NCI-H1694 treated with DMSO at 0.1 percent for 48 hours (cell line): ENCODE measurements around the gene C2CD4A.
A peak's percentile ranks its signal among the peaks of the same experiment; 100 is the strongest.

Experiments used
- DNase-seq: peaks from one replicate; lab custom pipeline; 2025; lab: John Stamatoyannopoulos, UW

The C2CD4A gene

DNA sequence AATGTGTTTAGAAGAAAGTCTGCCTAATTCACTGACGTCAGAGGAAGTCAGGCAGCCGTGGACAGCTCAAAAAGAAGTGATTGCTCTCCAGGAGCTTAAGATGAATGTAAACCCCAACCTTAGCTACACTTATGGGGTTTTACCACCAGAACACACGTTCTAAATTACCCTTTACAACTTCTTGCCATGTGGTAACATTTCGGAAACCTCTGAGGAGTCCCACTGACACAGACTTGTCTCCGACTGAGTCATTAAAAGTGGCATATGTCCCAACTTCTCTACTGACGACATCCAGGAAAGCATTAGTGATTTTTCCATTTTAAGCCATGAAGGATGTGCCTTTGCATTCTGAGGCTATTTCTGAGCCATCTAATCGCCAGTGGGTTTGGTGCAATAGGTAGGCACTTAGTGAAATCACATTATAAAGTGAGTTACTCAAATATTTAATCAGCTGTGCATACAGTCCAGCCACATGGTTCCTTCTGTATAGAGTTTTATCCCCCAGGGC lies 32.4 kb downstream of the C2CD4A start:
- DNase-seq = no peak

DNA sequence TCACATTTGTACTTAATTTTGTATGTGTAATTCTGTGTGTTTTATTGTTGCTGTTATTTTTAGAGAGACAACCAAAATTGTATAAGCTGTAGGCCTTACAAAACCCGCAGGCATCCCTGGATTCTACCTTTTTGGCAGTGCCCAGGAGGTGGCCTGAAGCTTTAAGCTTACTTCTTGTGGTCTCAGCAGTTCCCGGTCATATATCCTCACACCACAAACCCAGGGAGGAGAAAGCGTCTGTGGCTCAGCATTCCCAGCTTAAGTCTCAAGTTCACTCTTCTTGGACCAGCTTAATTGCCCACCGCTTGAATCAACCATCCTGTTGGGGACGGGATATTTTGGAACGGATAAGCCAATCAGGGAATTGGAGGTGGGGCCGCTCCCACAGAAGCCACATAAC lies 36.7 kb downstream of the C2CD4A start:
- DNase-seq = no peak

DNA sequence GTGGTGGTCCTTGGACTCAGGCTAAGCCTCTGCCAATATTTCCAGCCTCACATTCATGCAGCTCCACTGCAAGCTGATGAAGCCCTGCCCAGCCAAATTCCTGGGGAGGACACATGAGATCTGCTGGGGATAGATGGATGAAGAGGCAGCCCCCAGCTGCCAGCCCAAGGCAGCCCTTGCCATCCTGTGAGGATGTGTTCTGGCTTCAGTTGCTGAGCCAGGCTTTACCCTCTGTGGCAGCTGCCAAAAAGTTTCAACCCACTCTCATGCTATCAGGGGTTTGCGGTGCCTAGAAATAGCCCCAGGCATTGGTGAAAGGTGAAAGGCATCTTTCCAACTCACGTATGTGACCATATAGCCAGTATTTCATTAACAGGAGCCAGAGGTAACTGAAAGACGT lies 37.6 kb downstream of the C2CD4A start:
- no peak for DNase-seq

DNA sequence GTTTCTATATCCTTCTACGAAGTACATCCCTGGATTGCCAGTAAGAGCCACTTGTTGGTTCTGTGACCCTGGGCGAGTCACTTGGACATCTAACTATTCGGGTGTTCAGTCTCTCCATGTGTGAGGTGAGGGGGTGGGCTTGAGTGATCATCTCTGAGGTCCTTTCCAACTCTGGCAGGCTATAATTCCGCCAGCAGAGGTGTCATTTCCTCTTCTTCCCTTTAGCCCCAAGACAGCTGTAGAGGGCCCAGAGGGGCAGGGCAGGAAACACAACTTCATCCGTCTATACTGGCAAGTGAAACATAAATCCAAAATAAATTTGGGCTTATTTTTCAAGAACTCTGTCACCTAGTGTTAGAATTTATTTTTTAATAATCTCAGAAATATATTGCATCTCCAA lies 38.1 kb downstream of the C2CD4A start:
- no peak for DNase-seq

- DNase-seq = no peak
Observed at GRCh38 chr15:62105266-62105665, 38.5 kb downstream of the C2CD4A start.

DNA sequence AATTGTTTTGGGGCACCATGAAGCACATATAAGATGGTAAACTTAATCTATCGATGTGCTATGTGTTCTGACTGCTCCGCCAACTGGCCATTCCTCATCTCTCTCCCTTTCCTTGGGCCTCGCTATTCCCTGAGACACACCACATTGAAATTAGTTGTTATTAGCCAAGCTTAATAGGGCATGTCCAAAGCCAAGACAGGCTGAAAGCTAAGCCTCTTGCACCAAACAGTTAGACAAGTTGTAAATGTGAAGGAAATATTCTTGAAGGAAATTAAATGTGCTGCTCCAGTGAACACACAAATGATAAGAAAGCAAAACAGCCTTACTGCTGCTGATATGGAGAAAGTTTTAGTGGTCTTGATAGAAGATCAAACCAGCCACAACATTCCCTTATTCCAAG lies 39.3 kb downstream of the C2CD4A start:
- no peak for DNase-seq

DNA sequence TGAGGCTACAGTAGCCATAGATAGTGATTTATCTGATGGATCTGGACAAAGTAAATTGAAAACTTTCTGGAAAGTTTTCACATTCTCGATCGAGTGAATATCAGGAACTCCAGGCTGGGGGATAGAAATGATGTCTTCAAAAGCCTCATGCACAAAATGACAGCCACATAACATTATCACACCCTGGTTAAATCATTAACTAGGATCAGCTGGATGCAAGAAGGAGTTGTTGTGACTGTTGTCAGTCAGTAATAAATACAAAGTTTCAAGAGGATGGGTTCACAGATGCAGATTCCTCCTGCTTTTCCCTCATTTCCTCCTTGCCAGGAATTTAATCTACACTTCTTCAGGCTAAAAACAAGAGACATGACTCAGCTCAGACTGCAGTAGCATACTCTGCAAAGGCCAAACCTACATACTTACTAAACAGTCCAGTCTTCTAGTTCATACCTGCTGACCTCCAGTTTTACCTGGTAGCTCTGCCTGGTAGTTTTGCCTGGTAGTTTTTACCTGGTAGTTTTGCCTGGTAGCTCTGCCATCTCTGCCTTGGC lies 40.9 kb downstream of the C2CD4A start:
- no peak for DNase-seq

GRCh38 chr15:62108411-62108810 lies 41.6 kb downstream of the C2CD4A start:
- DNase-seq = no peak

DNA sequence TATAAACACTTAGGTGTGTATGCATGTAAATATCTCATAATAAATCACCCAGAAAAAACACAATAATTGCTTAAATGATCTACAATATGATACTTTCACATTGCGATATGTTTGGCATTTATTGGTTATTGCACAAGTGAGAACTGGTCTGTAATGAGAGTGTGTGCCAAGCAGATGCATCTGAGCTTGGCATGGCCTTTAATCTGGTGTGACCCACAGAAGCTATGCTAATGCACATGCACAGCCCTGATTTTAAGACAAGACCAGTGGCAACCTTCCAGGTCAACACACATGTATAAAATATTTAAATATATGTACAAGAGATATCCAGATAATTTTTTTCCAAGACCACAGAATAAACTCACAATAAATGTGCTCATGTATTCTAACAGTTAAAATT lies 42.7 kb downstream of the C2CD4A start:
- DNase-seq = no peak

DNA sequence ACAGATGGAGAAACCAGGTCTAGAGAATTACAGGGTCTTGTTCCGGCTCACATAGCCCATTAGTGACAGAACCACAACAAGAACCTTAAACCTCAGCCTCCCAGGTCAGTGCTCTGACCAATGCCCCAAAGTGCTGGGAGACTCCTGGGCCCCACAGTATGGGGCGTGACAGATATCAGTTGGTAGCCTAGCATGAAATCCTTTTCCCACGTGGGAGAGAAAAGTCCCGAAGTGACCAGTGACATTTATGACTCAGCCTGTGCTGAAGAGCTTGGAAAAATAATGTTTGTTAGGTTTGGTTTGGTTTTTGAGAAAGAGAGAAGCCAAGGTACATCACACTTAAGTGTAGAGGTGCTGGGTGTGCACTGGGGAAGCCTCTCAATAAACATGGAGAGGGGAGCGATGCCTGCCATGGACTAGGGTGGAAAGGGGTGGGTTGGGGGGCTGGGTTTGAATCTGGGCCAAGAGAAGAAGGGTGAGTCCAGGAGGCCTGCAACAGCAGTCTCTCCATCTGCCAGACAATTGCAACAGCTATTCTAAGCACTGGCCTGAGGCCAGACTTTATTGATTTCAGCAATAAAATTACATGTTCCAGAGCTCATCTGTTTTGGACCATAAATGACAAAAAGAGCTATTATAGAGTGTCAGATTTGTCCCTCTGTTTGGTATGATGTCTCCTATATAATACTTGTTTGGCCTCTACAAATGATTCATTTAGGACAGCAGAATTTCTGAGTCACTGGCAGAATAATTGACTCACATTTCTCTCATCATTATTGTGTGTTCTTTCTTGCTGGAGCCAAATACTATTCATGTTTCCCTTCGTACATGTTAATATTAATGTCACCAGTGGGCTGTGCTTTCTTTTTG lies 43.4 kb downstream of the C2CD4A start:
- DNase-seq = peak; percentile 73

GRCh38 chr15:62112081-62112480 lies 45.3 kb downstream of the C2CD4A start:
- no peak for DNase-seq

DNA sequence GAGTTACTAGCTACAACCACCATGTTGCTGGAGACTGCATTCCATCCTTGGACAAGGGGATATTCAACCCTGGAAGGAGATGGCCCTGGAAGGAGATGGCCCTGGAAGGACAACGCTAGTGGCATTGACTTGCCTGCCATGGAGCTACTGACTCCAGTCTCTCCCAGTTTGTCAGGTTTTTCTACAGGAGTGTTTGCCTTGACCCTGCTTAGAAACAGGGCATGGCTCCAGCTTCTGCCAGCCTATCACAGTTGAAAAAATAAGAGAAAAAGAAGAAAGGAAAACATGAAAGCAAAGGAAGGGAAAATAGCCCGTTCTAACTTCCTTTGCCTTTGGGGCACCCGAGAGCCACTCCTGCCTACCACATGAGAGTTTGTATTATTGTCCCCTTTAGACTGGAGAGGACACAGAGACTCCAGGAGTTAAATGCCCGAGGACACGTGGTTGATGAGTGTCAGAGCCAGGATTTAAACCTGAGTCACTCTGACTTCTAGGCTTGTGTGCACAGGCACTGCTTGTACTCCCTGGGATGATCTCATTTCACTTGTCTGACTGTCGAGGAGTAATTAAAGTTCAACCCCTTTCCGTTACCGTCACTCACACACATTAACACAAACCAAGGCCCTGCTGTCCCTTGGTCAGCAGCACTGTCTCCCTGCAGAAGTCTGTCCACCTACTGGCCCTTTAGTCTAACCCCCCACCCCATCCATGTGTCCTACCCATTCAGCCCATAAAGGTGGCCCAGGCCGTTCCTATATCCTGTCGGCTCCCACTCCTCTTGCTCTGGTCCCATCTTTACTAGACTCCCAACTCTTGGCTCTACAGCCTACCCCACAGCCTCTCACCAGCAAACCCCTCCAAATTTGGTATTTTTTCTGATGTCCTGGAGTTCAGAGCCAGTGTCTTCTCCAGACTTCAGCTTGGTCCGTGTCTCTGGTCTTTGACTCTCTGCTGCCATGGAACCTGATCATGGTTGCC lies 46.1 kb downstream of the C2CD4A start:
- no peak for DNase-seq

GRCh38 chr15:62115847-62116246 lies 49.1 kb downstream of the C2CD4A start:
- no peak for DNase-seq

DNA sequence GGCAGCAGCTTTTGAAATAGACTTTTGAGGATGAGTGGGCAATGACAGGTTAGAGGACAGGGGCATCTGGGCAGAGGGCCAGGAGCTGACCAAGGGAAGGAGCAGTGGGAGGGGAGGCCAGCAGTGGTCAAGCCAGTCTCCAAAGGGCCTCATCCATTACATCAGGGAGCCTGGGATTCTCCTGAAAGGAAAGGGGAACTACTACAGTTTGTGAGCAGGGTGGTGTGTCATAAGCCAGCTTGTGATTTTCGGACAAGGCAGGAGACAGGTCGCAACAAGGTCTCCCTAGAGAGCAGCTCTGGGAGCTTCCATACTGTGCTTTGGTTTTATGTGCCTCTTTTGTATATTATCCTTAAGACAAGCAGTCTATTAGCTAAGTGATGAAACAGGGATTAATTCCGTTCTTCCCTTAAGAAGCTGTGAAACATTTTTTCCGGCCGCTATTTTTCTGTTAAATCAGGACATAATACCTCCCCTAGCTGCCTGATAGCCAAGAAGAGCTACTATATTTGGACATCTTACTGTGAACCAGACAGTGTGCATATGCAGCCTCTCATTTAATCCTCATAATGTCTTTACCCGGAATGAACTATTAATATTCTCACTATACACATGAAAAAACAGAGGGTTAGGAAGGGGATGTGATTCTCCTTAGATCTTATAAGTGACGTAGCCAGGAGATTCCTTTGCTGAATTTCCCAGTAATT lies 51.9 kb downstream of the C2CD4A start:
- DNase-seq = no peak

GRCh38 chr15:62119227-62119864 lies 52.6 kb downstream of the C2CD4A start:
- no peak for DNase-seq

DNA sequence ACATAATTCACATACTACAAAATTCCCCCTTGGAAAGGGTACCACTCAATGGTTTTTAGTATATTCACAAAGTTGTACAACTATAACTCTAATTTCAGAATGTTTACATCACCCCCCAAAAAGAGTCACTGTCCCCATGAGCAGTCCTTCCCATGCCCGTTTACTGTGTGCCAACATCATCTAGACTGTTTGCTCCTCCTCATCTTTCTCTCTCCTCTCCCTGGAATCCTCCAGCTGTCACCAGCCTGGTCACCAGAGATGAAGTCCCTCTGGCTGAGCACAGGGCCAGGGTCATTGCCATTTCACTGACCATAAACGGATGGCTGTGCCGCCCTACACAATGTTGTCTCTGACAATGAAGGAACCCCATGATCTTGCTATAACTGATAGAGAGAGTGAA lies 53.1 kb downstream of the C2CD4A start:
- no peak for DNase-seq
